GM18499 (cell line): ENCODE data around the gene CCM2.
"Not testable (repeated sequence)": the region's sequence is repeated elsewhere in the genome, so short reads cannot be mapped to it uniquely, and the experiment has no call there.

Source experiments
- ATAC-seq: cut with Tn5 transposase; IDR thresholded peaks from one replicate; pipeline ENCODE4 v1.9.1; 2021; ENCODE audit warnings: moderate number of reproducible peaks; ENCODE audit not compliant: insufficient read depth, unreplicated experiment

The CCM2 gene

GRCh38 chr7:44995555-44996493, 4.2 kb upstream of the CCM2 start:
- no peak for ATAC-seq

DNA sequence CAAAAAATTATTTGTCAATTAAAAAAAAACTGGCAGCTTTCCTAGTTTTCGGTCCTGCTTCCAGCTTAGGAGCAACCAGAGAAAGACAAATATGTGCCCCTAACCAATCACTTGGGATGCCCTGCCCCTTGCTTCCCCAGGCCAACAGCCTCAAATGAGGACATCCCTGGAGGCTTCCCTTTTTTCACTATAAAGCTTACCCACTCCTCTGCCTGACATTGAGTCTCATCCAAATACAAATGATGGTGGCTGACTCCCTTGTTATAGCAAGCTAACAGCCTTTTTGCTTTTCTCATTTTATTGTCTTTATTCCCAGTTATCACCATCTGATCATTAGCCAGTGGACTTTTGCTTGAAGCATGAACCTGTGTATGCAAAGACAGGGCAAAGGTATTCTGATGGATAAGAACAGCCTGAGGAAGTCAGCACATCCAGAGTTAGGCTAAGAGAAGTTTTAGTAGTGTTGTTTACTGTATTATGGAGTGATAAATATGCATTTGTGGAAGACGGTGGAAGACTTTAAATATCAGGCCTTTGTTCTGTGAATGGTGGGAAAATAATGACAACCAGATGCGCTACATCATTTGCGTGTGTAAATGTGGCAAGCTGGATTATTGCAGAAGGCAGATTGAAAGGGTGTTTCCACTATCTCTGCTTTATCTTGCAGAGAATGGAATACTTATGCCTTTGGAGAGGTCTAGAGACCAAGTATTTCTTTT, 1.7 kb upstream of the CCM2 start:
- ATAC-seq, result no peak

DNA sequence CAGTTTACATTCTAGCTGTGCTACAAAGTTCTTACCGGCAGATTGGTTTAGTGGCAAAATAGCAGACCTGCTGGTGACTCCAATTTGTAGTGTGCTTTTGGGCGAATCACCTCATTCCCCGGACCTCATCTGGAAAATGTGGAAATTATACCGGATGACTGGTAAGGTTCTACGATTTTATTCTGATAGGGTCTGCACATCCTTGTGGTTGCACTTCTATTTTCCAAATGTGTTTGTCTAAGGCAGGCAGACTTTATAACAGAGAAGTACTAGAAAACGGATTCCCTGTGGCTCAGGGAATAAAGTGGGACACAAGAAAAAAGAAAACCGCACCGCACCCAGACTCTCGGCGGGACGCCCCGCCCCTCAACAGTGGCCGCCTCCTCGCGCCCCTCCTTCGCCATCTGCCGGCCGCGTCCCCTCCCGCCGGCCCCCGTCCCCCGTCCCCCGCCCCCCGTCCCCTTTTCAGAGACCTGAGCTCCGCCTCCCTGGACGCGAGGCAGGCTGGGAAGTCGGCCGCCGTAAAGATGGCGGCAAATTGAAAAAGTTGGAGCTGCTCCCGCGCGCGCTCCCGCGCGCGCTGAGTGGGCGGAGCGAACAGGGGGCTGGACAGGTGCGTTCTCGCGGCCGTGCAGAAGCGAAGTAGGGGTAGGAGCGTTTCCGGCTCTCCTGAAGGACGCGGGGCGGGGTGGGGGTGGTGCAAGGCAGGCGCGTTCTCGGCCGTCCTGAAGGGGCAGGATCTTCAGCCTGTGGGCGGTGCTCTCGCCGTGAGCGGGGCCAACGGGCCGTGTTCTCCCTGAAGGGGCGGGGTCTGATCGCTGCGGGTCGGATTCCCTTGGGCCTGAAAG, 532 bp upstream of the CCM2 start:
- peak; percentile 29 for ATAC-seq

DNA sequence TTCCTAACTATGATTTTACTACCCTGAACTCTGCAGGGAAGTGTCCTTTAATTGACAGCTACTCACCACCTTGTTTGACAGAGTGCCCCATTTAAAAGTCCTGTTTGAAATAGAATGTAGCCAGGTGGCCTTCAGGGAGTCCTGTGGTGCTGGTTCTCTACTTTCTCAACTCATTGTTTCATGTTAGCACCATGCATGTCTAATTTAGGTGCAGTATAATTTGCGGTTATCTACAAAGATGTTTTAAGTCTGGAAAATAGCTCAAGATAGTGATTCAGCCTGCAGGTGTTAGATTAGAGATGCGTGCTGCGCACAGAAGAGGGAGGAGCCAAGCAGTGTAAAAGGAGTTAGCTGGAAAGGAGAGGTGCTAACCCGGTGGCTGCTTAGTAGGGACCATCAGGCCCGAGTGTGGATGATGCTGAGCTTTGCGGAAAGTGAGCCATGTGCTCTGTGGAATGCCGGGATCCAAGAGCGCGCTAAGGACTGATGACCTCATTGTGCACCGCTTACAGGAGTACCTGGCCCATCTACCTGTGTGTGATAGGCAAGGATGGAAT, 1.2 kb downstream of the CCM2 start:
- ATAC-seq, result peak; percentile 33

- no peak for ATAC-seq
Observed at GRCh38 chr7:45001826-45002225, 1.8 kb downstream of the CCM2 start.

DNA sequence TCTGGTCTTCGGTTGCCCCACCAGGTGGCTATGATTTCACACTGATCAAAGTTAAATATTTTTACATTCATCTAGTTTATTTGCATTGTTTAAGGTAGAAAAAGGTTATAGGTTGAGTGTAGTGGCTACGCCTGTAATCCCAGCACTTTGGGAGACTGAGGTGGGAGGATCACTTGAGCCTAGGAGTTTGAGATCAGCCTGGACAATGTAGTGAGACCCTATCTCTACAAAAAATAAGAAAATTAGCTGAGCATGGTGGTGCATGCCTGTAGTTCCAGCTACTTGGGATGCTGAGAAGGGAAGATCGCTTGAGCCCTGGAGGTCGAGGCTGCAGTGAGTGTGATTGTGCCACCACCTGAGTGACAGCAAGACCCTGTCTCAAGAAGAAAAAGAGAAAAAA, 3.8 kb downstream of the CCM2 start:
- no peak for ATAC-seq

DNA sequence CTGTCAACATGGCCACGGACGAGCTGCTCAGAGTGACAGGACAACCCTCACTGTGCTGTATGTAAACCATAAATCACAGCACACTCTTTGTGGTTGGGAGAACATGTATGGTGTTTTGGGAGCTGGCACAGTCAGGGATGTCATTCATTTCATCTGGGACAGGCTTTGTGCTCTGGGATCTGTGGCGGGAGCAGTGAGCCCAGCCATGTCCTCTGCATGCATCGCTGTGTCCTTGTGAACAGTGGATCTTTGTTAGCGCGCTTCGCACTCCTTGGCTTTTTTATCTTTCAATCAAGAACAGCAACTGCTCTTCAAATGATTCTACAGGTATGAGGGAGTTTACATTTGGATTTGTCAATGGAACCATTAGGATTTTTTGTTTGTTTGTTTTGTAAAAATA, 7.1 kb downstream of the CCM2 start:
- no peak for ATAC-seq

DNA sequence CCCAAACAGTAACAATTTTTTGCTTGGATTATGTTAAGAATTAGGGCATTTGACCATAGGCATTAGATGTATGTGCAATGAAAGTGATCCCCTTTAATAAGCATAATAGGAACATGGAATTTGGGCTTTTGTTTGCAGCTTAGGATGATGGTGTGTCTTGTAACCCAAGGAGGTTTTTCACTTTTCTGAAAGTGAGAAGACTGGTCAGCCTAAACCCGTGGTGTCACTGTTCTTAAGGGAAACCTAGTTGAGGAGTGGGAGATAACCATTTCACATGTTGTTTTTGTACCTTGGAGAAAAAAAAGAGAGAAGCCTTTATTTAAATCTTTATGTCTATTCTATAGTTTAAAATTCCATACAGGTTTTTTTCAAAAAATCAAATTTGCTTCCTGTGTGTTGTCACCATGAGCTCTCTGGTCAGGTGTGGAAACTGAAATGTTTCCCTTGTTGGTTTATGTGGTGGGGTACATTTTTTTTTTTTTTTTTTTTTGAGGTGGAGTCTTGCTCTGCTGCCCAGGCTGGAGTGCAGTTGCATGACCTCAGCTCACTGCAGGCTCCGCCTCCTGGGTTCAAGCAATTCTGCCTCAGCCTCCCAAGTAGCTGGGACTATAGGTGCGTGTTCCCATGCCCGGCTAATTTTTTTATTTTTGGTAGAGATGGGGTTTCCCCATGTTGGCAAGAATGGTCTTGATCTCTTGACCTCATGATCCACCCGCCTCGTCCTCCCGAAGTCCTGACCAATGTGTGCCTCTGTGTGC, 7.7 kb downstream of the CCM2 start:
- ATAC-seq, result no peak

DNA sequence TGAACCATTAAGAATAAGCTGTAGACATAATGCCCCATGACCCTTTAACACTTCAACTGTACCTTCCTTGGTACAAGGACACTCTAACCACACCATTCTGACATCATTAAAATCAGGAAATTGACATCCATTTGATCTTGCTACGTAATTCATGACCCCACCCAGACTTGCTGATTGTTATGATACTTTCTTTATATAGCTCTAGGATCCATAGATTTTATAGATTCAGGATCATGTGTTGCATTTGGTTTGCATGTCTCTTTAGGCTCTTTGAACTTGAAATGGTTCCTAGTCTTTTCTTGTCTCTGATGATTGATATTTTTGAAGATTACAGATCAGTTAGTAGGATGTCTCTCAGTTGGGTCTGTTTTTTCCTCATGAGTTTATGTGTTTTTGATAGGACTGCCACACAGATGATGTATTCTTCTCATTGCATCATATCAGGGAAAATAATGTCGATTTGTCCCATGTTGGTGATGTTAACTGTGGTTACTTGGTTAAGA, 13.5 kb downstream of the CCM2 start:
- no peak for ATAC-seq

- no peak for ATAC-seq
Observed at GRCh38 chr7:45015313-45015712, 15.3 kb downstream of the CCM2 start.

DNA sequence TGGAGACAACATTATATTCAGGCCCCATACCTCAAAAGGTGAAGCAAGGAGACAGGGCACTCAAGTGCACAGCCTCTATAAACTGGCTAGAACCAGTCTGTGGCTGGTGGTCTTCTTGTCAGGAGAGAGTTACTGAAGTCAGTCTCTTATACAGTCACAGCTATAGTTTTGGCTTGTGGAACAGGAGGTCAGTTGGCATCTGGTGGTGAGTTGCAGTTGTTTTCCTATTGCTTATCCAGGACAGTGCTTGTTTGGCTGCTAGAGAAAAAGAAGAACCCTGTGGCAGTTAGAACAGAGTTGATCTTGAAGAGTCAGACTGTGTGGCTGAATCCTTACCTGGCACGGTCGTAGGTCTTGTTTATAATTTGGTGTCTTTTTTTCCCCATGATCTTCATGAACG, 17.3 kb downstream of the CCM2 start:
- no peak for ATAC-seq

DNA sequence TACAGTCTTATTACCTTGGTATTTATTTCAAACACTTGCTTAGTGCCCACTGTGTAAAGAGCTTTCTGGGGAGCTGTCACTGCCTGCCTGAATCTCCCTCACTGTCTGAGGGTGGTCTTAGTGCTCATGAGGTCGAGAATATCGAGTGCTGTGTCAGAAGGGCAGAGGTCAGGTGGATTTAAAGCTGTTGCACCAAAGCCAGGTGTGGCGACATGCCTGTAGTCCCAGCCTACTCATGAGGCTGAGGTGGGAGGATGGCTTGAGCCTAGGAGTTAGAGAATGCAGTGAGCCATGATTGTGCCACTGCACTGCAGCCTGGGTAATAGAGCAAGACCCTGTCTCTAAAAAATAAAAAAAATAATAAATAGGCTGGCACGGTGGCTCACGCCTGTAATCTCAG, 20.9 kb downstream of the CCM2 start:
- ATAC-seq, result no peak

DNA sequence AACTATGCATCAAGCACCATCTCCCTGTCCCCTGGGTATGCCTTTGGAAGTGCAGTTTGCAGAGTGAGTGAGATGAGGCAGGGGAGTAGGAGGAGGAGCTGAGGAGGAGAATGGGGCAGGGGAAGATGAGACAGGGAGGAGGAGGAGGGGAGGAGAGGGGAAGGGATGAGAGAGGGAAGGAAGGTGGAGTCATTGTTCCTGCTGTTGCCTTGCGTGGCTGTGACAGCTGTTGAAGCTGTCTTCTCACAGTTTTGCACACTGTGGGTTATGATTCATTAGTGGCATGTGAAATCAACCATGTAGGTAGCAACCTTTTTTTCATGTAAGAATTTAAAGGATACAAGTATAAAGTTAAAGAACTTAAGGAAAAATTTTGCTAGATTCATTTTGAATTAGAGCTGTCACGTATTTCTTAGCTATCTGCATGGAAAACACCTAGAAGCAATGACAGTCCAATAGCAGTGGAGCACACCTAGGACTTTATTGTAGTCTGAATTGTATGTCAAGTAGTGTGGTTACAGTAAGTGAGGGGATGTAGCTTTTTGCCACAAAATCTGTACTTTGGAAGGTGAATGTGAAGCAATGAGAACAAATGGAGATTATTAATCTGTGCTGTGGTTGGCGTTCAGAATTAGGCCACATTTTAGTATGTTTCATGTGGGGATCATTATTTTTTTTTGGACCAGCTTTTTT, 21.7 kb downstream of the CCM2 start:
- no peak for ATAC-seq

- ATAC-seq, result no peak
Observed at GRCh38 chr7:45024126-45024744, 24.2 kb downstream of the CCM2 start.

- ATAC-seq, result not testable (repeated sequence)
Observed at GRCh38 chr7:45025473-45025872, 25.5 kb downstream of the CCM2 start.

GRCh38 chr7:45026013-45026412, 26.0 kb downstream of the CCM2 start:
- ATAC-seq, result no peak

DNA sequence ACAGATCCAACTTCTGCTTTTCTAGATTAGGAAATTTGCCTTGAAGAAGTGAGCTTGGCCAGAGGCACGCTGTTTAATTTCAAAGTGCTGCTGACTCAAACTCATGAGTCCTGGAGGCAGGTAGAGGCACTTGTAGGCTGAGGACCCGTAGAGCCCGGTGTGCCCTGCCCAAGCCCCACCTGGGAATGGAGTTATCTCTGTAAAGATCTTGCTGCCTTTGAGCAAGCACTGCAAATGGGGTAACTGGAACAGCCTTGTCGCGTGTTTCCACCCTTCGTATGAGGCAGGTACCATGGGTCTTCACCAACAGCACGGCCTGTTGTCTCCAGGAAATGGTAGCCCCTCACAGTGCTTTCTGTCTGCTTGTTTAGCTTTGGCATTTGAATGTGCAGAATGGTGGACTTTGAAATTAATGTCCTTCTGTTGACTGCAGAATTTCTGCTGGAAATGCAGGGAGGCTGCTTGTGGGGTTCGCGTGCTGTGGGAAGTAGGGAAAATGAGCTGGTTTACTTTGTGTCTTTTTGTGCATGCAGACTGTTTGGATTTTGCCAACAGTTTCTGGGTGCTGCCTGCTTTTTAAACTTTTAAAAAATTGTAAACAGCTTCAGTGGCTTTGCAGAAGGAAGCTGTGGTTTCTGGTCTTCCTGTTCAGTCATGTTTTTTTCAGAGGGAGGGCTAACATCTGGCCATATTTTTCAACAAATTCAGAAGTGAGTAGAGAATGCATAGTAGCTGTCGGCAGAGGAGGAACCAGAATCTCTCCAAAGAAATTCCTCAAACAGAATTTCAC, 27.2 kb downstream of the CCM2 start:
- ATAC-seq, result no peak

GRCh38 chr7:45027774-45028114, 27.7 kb downstream of the CCM2 start:
- no peak for ATAC-seq
